K562 (cell line): ENCODE results near the gene OTC. TPM values are rescaled to one million over a fixed set of nuclear protein-coding genes. Genes with fewer than 3 reads are reported as not detected.

Source experiments
- ATAC-seq: fragments of 200-7000 bp; cut with Tn5 transposase; 3 replicates; pipeline ENCODE4 v1.9.1; 2020; ENCODE audit warnings: moderate library complexity
- BruUV-seq: library from RNA; stranded (reverse); fragments of 400-500 nt; replicated peaks from 2 replicates; lab custom pipeline; 2021; lab: Mats Ljungman, UMichigan
- CTCF ChIA-PET: fragments of 300-600 bp; formaldehyde crosslinking; extraction: SDS; loops from one replicate; lab custom pipeline; 2021; ENCODE audit warnings: low intra/inter-chr PET ratio; lab: Yijun Ruan, JAX
- POLR2A ChIA-PET: fragments of 300-600, 350-650 bp; sonication (Branson Sonifier 250); formaldehyde crosslinking; extraction: SDS; loops from one replicate; lab custom pipeline; 2021; ENCODE audit warnings: antibody characterized with exemption, inconsistent platforms; lab: Yijun Ruan, JAX
- DNase-seq, 4 experiments: peaks; one replicate each; pipeline versions ENCODE4 v3.0.0 to v3.0.0-alpha.2; 2011 to 2018; ENCODE audit warnings: low spot score in 3 of 4, mixed read lengths in 3 of 4; ENCODE audit errors: extremely low read depth in 1 of 4
- FAIRE-seq: peaks from 2 replicates; lab custom pipeline; 2011; peaks lifted over from hg19 to GRCh38; lab: Jason Lieb, UNC
- H2AFZ ChIP-seq: 2 replicates; pipeline ENCODE4 v1.6.0; 2011; ENCODE audit warnings: low read depth, low read length, control low read depth, inconsistent platforms
- H3K27ac ChIP-seq: fragments of 200-600 bp; 3 replicates; pipeline ENCODE4 v1.8.0; 2011; ENCODE audit warnings: low read depth, mild to moderate bottlenecking, control low read depth, inconsistent platforms, low read length, moderate library complexity, mixed read lengths; ENCODE audit errors: extremely low read depth
- H3K27me3 ChIP-seq, 2 experiments: fragments of 300-600 bp in 1 of 2; 2 replicates in 1 of 2; 3 replicates in 1 of 2; pipeline versions ENCODE4 v1.6.0 to v1.8.0; 2011; ENCODE audit warnings: inconsistent platforms in 2 of 2, low read length in 2 of 2, mild to moderate bottlenecking in 1 of 2, mixed read lengths in 1 of 2, moderate library complexity in 1 of 2; ENCODE audit not compliant: control insufficient read depth in 2 of 2, insufficient read depth in 2 of 2
- H3K36me3 ChIP-seq: fragments of 300-600 bp; 3 replicates; pipeline ENCODE4 v1.8.0; 2011; ENCODE audit warnings: mild to moderate bottlenecking, low read length, inconsistent platforms; ENCODE audit not compliant: control insufficient read depth, insufficient read depth
- H3K4me1 ChIP-seq, 2 experiments: fragments of 200-600 bp in 1 of 2; replicated peaks in 1 of 2; 2 replicates in 1 of 2; 3 replicates in 1 of 2; pipeline versions ENCODE4 v1.5.1 to v1.8.0; 2011; ENCODE audit warnings: inconsistent platforms in 2 of 2, low read length in 2 of 2, mild to moderate bottlenecking in 1 of 2, mixed read lengths in 1 of 2, moderate library complexity in 1 of 2; ENCODE audit not compliant: control insufficient read depth in 2 of 2, insufficient read depth in 2 of 2
- H3K4me2 ChIP-seq: 2 replicates; pipeline ENCODE4 v1.6.1; 2011; ENCODE audit warnings: low read length, control low read depth, inconsistent platforms, mixed read lengths; ENCODE audit not compliant: insufficient read depth
- H3K4me3 ChIP-seq: fragments of 200-600 bp; sonication (generic), shearing (Covaris generic); 2 replicates; pipeline ENCODE4 v1.5.1; 2016; ENCODE audit warnings: control low read depth, inconsistent platforms
- H3K79me2 ChIP-seq: fragments of 200-600 bp; 3 replicates; pipeline ENCODE4 v1.8.0; 2011; ENCODE audit warnings: low read length, inconsistent platforms; ENCODE audit not compliant: control insufficient read depth, insufficient read depth
- H3K9ac ChIP-seq, 2 experiments: 2 replicates each; pipeline versions ENCODE4 v1.6.0 to v1.6.1; 2011; ENCODE audit warnings: low read depth in 2 of 2, low read length in 2 of 2, control low read depth in 1 of 2, inconsistent platforms in 1 of 2, mild to moderate bottlenecking in 1 of 2, mixed read lengths in 1 of 2; ENCODE audit not compliant: insufficient read depth in 1 of 2
- H3K9me1 ChIP-seq: one replicate; pipeline ENCODE4 v1.6.0; 2011; ENCODE audit warnings: inconsistent platforms, mild to moderate bottlenecking, low read length, moderate library complexity; ENCODE audit not compliant: control insufficient read depth, insufficient read depth
- H3K9me3 ChIP-seq: replicated peaks from 2 replicates; pipeline ENCODE4 v1.5.1; 2011; ENCODE audit warnings: low read depth, low read length, inconsistent platforms; ENCODE audit not compliant: control insufficient read depth, insufficient read depth
- H4K20me1 ChIP-seq: replicated peaks from 2 replicates; pipeline ENCODE4 v1.6.1; 2011; ENCODE audit warnings: low read length, inconsistent platforms, mixed read lengths; ENCODE audit not compliant: control insufficient read depth, insufficient read depth
- DMBX1 ChIP-seq: fragments of 250-450 bp; sonication (Bioruptor Pico); IDR thresholded peaks from 2 replicates; pipeline ENCODE4 v1.8.0; 2022; ENCODE audit warnings: inconsistent platforms, mild to moderate bottlenecking, moderate library complexity, borderline replicate concordance
- GABPA ChIP-seq: fragments of 200-800 bp; sonication (Bioruptor generic); conservative IDR thresholded peaks from 2 replicates; pipeline ENCODE4 v1.6.1; 2016; ENCODE audit warnings: low read depth, missing genetic modification characterization, missing compliant biosample characterization
- GTF3C2 ChIP-seq: IDR thresholded peaks from 3 replicates; pipeline ENCODE4 v1.6.1; 2011; ENCODE audit warnings: borderline replicate concordance, mild to moderate bottlenecking, moderate library complexity; ENCODE audit not compliant: insufficient read length; ENCODE audit errors: extremely low read depth
- PYGO2 ChIP-seq: fragments of 450-650 bp; IDR thresholded peaks from 2 replicates; pipeline ENCODE4 v1.6.1; 2016; ENCODE audit warnings: mild to moderate bottlenecking, missing genetic modification characterization, moderate library complexity, missing compliant biosample characterization
- TOE1 ChIP-seq, 2 experiments: fragments of 450-650 bp in 1 of 2; sonication (generic) in 1 of 2; formaldehyde crosslinking in 1 of 2; IDR thresholded peaks; 2 replicates each; pipeline versions ENCODE4 v1.7.1 to v1.8.0; 2016 to 2022; ENCODE audit warnings: borderline replicate concordance in 2 of 2, mild to moderate bottlenecking in 2 of 2, antibody characterized with exemption in 1 of 2, inconsistent platforms in 1 of 2, low read depth in 1 of 2, missing genetic modification reagents in 1 of 2, moderate library complexity in 1 of 2
- ZNF316 ChIP-seq: fragments of 450-650 bp; IDR thresholded peaks from 2 replicates; pipeline ENCODE4 v1.6.1; 2016
- ZNF395 ChIP-seq: fragments of 200-800 bp; sonication (Bioruptor generic); IDR thresholded peaks from 2 replicates; pipeline ENCODE4 v1.6.1; 2017; ENCODE audit warnings: missing genetic modification characterization, missing compliant biosample characterization
- ZNF436 ChIP-seq: fragments of 250-450, 450-650 bp; sonication (Bioruptor Pico); formaldehyde crosslinking; IDR thresholded peaks from 2 replicates; pipeline ENCODE4 v1.7.0; 2020; ENCODE audit warnings: mild to moderate bottlenecking
- WGBS: fragments of 100-300 bp; shearing (Covaris generic); methylation state at CpG from one replicate; pipeline ENCODE4 v1.1.6; 2016; ENCODE audit warnings: low coverage, mixed read lengths; ENCODE audit not compliant: insufficient coverage; ENCODE audit errors: missing lambda C conversion rate; 5-methylcytosine and 5-hydroxymethylcytosine counted together
- in situ Hi-C: fragments of 300-500 bp; cut with MboI; formaldehyde crosslinking; loops from 4 replicates; pipeline ENCODE4 v1.15.0; 2018; ENCODE audit warnings: inconsistent platforms, mixed read lengths
- intact Hi-C: fragments of 100-400 bp; cut with micrococcal nuclease; formaldehyde crosslinking; loops from 2 replicates; pipeline ENCODE4 v1.14.2; 2022
- polyA plus RNA-seq, 8 experiments: library from polyadenylated mRNA; depleted of rRNA in 4 of 8; stranded (reverse) in 5 of 8; unstranded in 3 of 8; fragments of >200 nt; fragmentation: Nextera tagmentation in 2 of 8; fragmentation: Illumina TruSeq in 1 of 8; extraction: Ambion mirVana in 2 of 8; extraction: Trizol in 1 of 8; gene quantifications; 2 replicates each; pipeline versions ENCODE4 v1.2.1 to v1.2.3, GENCODE V29; 2011 to 2014; ENCODE audit warnings: inconsistent platforms in 1 of 8, missing spikeins in 1 of 8
- total RNA-seq, 7 experiments: library from RNA; depleted of rRNA in 6 of 7; stranded (reverse); fragments of >200 nt in 6 of 7; fragmentation: Illumina TruSeq in 2 of 7; extraction: Trizol in 2 of 7; gene quantifications; 2 replicates each; pipeline versions ENCODE4 v1.2.1 to v1.2.3, GENCODE V29; 2011 to 2021; ENCODE audit warnings: low replicate concordance in 1 of 7
- TF ChIP-seq, protein P1 (sequence below): fragments of 150-350 bp; conservative IDR thresholded peaks from 2 replicates; pipeline ENCODE4 v1.6.1; 2014; ENCODE audit warnings: low read length
- TF ChIP-seq, protein P2 (sequence below): fragments of 450-650 bp; IDR thresholded peaks from 2 replicates; pipeline ENCODE4 v1.6.1; 2017; ENCODE audit warnings: antibody characterized with exemption, mild to moderate bottlenecking

OTC gene
- total and polyA plus RNA-seq, 9 of the 15 experiments (the other 6 are each of a cell fraction or from before 2014, with no cell fraction given) = not detected

GRCh38 chrX:38305971-38306370, 46.4 kb upstream of the OTC start:
- no peak overlapping the region for H3K4me3 ChIP-seq
- ATAC-seq = no peak
- no peaks in the 10 kb centered on the region for H3K27me3 ChIP-seq
- no peak overlapping the region for H3K27ac ChIP-seq
- H3K79me2 ChIP-seq = no peaks in the 10 kb centered on the region
- WGBS = 70% methylated on average over 3 of the region's 3 CpGs
- no peaks in the 10 kb centered on the region for H4K20me1 ChIP-seq
- intact Hi-C loops = no loop called here
- CTCF ChIA-PET = no interaction called here
- H3K9me1 ChIP-seq = no peaks in the 10 kb centered on the region
- BruUV-seq = no TSS peak
- no peak for DNase-seq
- no peaks in the 10 kb centered on the region for H3K9me3 ChIP-seq
- H2AFZ ChIP-seq = no peak overlapping the region
- no peak overlapping the region for H3K4me2 ChIP-seq
- H3K9ac ChIP-seq = no peak overlapping the region
- POLR2A ChIA-PET = interaction anchor here (0.9 kb wide), 1 partner anchor 12 kb away, joined by 3 read pairs; no protein-coding TSS in a partner anchor
- in situ Hi-C loops = no loop called here
- no peak for TF ChIP-seq GTF3C2
- no peak for TF ChIP-seq ZNF316
- no peak for TF ChIP-seq TOE1 (IDR thresholded peaks at IDR 0.05; ENCODE audit: borderline replicate concordance)
- TF ChIP-seq TOE1 (CRISPR knock-in tag; IDR thresholded peaks at IDR 0.05; ENCODE audit: borderline replicate concordance, low read depth) = no peak
- TF ChIP-seq ZNF395 (CRISPR knock-in tag) = no peak
- TF ChIP-seq, protein P1, sequence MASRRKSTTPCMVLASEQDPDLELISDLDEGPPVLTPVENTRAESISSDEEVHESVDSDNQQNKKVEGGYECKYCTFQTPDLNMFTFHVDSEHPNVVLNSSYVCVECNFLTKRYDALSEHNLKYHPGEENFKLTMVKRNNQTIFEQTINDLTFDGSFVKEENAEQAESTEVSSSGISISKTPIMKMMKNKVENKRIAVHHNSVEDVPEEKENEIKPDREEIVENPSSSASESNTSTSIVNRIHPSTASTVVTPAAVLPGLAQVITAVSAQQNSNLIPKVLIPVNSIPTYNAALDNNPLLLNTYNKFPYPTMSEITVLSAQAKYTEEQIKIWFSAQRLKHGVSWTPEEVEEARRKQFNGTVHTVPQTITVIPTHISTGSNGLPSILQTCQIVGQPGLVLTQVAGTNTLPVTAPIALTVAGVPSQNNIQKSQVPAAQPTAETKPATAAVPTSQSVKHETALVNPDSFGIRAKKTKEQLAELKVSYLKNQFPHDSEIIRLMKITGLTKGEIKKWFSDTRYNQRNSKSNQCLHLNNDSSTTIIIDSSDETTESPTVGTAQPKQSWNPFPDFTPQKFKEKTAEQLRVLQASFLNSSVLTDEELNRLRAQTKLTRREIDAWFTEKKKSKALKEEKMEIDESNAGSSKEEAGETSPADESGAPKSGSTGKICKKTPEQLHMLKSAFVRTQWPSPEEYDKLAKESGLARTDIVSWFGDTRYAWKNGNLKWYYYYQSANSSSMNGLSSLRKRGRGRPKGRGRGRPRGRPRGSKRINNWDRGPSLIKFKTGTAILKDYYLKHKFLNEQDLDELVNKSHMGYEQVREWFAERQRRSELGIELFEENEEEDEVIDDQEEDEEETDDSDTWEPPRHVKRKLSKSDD = no peak
- no peak for TF ChIP-seq GABPA
- TF ChIP-seq DMBX1 (CRISPR knock-in tag) = no peak
- TF ChIP-seq, protein P2, sequence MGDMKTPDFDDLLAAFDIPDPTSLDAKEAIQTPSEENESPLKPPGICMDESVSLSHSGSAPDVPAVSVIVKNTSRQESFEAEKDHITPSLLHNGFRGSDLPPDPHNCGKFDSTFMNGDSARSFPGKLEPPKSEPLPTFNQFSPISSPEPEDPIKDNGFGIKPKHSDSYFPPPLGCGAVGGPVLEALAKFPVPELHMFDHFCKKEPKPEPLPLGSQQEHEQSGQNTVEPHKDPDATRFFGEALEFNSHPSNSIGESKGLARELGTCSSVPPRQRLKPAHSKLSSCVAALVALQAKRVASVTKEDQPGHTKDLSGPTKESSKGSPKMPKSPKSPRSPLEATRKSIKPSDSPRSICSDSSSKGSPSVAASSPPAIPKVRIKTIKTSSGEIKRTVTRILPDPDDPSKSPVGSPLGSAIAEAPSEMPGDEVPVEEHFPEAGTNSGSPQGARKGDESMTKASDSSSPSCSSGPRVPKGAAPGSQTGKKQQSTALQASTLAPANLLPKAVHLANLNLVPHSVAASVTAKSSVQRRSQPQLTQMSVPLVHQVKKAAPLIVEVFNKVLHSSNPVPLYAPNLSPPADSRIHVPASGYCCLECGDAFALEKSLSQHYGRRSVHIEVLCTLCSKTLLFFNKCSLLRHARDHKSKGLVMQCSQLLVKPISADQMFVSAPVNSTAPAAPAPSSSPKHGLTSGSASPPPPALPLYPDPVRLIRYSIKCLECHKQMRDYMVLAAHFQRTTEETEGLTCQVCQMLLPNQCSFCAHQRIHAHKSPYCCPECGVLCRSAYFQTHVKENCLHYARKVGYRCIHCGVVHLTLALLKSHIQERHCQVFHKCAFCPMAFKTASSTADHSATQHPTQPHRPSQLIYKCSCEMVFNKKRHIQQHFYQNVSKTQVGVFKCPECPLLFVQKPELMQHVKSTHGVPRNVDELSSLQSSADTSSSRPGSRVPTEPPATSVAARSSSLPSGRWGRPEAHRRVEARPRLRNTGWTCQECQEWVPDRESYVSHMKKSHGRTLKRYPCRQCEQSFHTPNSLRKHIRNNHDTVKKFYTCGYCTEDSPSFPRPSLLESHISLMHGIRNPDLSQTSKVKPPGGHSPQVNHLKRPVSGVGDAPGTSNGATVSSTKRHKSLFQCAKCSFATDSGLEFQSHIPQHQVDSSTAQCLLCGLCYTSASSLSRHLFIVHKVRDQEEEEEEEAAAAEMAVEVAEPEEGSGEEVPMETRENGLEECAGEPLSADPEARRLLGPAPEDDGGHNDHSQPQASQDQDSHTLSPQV = no peak
- TF ChIP-seq ZNF436 = no peak
- no peak for TF ChIP-seq PYGO2
- TF ChIP-seq, all 486 proteins: peak for 0
- H3K36me3 ChIP-seq = no peaks in the 10 kb centered on the region
- no peaks in the 10 kb centered on the region for H3K4me1 ChIP-seq
- FAIRE-seq = no peak
